Measurements from ENCODE around the gene ARL14EPL. TPM values are rescaled to one million over a fixed set of nuclear protein-coding genes. Genes with fewer than 3 reads are reported as not detected.
"Not testable (repeated sequence)": the region's sequence is repeated elsewhere in the genome, so short reads cannot be mapped to it uniquely, and the experiment has no call there.

Gene ARL14EPL
- total RNA-seq, 2 experiments from 2014 or later, result not detected

GRCh38 chr5:116088062-116088461 lies 55.8 kb downstream of the ARL14EPL start:
- Mint-ChIP-seq H3K36me3 (ENCODE audit: low read depth) (peaks cover 34% of the 10 kb centered on the region), H3K27me3 (no peaks in the 10 kb centered on the region), H3K9me3 (peaks cover 1% of the 10 kb centered on the region), H3K4me3 (no peak overlapping the region), H3K27ac (no peak overlapping the region), H3K4me1 (ENCODE audit: low read depth) (peaks cover 38% of the 10 kb centered on the region)
- no peak for ATAC-seq
- TF ChIP-seq CTCF (IDR thresholded peaks at IDR 0.05), result no peak
- DNase-seq, result no peak
- intact Hi-C loops (cut with micrococcal nuclease), result no loop called here
- ChIA-PET CTCF (no interaction called here), POLR2A (no interaction called here)

- H3K36me3 Mint-ChIP-seq (ENCODE audit: low read depth), result peaks cover 42% of the 10 kb centered on the region
- peaks cover 1% of the 10 kb centered on the region for H3K9me3 Mint-ChIP-seq
- POLR2A ChIA-PET, result no interaction called here
- no peak for TF ChIP-seq CTCF (IDR thresholded peaks at IDR 0.05)
- H3K27me3 Mint-ChIP-seq, result no peaks in the 10 kb centered on the region
- no peak overlapping the region for H3K4me3 Mint-ChIP-seq
- DNase-seq (no peak), ATAC-seq (no peak)
- CTCF ChIA-PET, result no interaction called here
- no peak overlapping the region for H3K27ac Mint-ChIP-seq
- intact Hi-C loops (cut with micrococcal nuclease), result no loop called here
- H3K4me1 Mint-ChIP-seq (ENCODE audit: low read depth), result peaks cover 27% of the 10 kb centered on the region
These were observed 58.0 kb downstream of the ARL14EPL start for GRCh38 chr5:116090302-116090701.

- ATAC-seq, result no peak
- POLR2A ChIA-PET, result no interaction called here
- no peak overlapping the region for H3K27ac Mint-ChIP-seq
These were observed 59.1 kb downstream of the ARL14EPL start for GRCh38 chr5:116091416-116091815.

GRCh38 chr5:116097301-116097700 lies 65.0 kb downstream of the ARL14EPL start:
- no peak for TF ChIP-seq CTCF (IDR thresholded peaks at IDR 0.05)
- POLR2A ChIA-PET, result no interaction called here
- H3K27ac Mint-ChIP-seq, result no peak overlapping the region
- peaks cover 2% of the 10 kb centered on the region for H3K9me3 Mint-ChIP-seq
- no peak for ATAC-seq
- DNase-seq, result no peak
- H3K36me3 Mint-ChIP-seq (ENCODE audit: low read depth), result peaks cover 65% of the 10 kb centered on the region
- intact Hi-C loops (cut with micrococcal nuclease), result no loop called here
- H3K4me3 Mint-ChIP-seq, result no peak overlapping the region
- peaks cover 6% of the 10 kb centered on the region for H3K4me1 Mint-ChIP-seq (ENCODE audit: low read depth)
- CTCF ChIA-PET, result no interaction called here
- H3K27me3 Mint-ChIP-seq, result no peaks in the 10 kb centered on the region

More at GRCh38 chr5:116091416-116091815, 59.1 kb downstream of the ARL14EPL start:
- intact Hi-C loops (cut with micrococcal nuclease), result no loop called here
- Mint-ChIP-seq H3K4me1 (ENCODE audit: low read depth) (peaks cover 20% of the 10 kb centered on the region), H3K9me3 (no peaks in the 10 kb centered on the region), H3K4me3 (no peak overlapping the region), H3K27me3 (no peaks in the 10 kb centered on the region), H3K36me3 (ENCODE audit: low read depth) (peaks cover 41% of the 10 kb centered on the region)
- CTCF ChIA-PET, result interaction anchor here (0.9 kb wide), 1 partner anchor 12 kb away, joined by 3 read pairs; no protein-coding TSS in a partner anchor
- no peak for TF ChIP-seq CTCF (IDR thresholded peaks at IDR 0.05)
- DNase-seq, result no peak

- no peak overlapping the region for H3K4me3 Mint-ChIP-seq
- intact Hi-C loops (cut with micrococcal nuclease), result no loop called here
- no peak overlapping the region for H3K27ac Mint-ChIP-seq
- H3K9me3 Mint-ChIP-seq, result peaks cover 2% of the 10 kb centered on the region
- peaks cover 65% of the 10 kb centered on the region for H3K36me3 Mint-ChIP-seq (ENCODE audit: low read depth)
- no peak for TF ChIP-seq CTCF (IDR thresholded peaks at IDR 0.05)
- POLR2A ChIA-PET, result no interaction called here
- ATAC-seq, result no peak
- peaks cover 6% of the 10 kb centered on the region for H3K4me1 Mint-ChIP-seq (ENCODE audit: low read depth)
- no peak for DNase-seq
- H3K27me3 Mint-ChIP-seq, result no peaks in the 10 kb centered on the region
- CTCF ChIA-PET, result no interaction called here
These were observed 66.7 kb downstream of the ARL14EPL start for GRCh38 chr5:116098998-116099397.

GRCh38 chr5:116104941-116105340 lies 72.7 kb downstream of the ARL14EPL start:
- H3K9me3 Mint-ChIP-seq; DNase-seq; POLR2A ChIA-PET; CTCF ChIA-PET; H3K4me1 Mint-ChIP-seq (ENCODE audit: low read depth); intact Hi-C loops (cut with micrococcal nuclease); H3K27me3 Mint-ChIP-seq; H3K4me3 Mint-ChIP-seq; ATAC-seq; H3K27ac Mint-ChIP-seq: not testable (repeated sequence)
- peaks cover 73% of the 10 kb centered on the region for H3K36me3 Mint-ChIP-seq (ENCODE audit: low read depth)
